ENCODE results near the gene DGAT2L6. TPM values are rescaled to one million over a fixed set of nuclear protein-coding genes. Genes with fewer than 3 reads are reported as not detected.

The DGAT2L6 gene
- total RNA-seq, 1 donor, result not detected

DNA sequence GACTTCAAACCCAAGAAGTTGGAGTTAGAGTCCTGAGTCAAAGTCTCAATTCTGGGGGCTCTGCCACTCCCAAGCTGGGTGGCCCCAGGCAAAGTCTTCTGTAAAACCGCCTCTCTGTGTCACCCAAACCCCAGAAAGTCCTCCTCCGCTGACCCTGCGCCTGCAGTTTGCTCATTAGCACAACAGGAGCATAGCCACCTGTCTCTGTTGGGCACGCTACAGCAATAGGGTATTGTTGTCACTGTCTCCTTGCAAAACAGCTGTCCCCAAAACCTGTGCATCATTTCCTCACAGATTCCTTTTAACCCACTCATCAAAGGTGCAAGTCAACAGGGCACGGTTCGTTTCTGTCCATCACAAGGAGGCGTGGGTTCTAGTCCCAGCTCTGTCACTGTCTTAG lies 8.0 kb upstream of the DGAT2L6 start:
- H3K4me3 ChIP-seq (ENCODE audit: low read depth, low read length), result no peak overlapping the region
- TF ChIP-seq, protein P1, sequence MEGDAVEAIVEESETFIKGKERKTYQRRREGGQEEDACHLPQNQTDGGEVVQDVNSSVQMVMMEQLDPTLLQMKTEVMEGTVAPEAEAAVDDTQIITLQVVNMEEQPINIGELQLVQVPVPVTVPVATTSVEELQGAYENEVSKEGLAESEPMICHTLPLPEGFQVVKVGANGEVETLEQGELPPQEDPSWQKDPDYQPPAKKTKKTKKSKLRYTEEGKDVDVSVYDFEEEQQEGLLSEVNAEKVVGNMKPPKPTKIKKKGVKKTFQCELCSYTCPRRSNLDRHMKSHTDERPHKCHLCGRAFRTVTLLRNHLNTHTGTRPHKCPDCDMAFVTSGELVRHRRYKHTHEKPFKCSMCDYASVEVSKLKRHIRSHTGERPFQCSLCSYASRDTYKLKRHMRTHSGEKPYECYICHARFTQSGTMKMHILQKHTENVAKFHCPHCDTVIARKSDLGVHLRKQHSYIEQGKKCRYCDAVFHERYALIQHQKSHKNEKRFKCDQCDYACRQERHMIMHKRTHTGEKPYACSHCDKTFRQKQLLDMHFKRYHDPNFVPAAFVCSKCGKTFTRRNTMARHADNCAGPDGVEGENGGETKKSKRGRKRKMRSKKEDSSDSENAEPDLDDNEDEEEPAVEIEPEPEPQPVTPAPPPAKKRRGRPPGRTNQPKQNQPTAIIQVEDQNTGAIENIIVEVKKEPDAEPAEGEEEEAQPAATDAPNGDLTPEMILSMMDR (IDR thresholded peaks at IDR 0.05; ENCODE audit: insufficient read depth, low read depth, low read length), result no peak
- no peak for DNase-seq (ENCODE audit: low read depth)

DNA sequence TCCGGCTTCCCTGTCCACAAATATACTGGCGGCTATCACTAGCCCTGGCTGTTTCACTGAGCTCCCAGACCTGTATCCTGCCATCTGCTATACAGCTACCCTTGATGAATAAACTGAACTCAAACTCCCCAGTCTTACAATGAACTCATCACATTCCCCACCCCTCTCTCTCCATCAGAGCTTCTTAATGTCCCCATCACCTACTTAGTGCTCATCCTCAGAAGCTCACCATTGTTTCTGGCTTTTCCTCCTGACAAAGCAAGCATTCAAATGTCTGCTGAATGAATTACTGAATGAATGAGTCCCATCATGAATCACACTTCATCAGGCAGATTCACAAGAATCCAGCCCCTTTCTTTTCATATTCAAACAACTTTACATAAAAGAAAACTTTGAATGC lies 5.7 kb upstream of the DGAT2L6 start:
- no peak overlapping the region for H3K4me3 ChIP-seq (ENCODE audit: low read depth, low read length)
- TF ChIP-seq, protein P1 (IDR thresholded peaks at IDR 0.05; ENCODE audit: insufficient read depth, low read depth, low read length), result no peak
- DNase-seq (ENCODE audit: low read depth), result no peak

DNA sequence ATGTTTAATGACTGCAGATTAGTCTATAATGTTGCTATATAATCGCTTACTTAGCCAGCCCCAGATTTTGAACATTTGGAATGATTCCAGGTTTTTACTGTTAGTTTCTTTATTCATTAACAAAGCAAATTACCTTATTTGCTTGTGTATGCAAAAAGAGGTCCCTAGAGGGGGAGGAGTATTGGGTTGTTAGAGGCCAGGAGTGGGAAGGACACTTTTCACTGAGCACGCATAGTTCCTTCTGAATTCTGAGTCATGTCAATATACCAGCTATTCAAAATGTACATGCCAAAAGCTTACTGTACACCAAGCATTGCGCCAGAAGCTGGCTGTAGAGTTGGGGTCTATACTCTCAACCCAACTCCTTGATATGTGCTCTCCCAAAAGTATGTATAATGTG lies 5.1 kb upstream of the DGAT2L6 start:
- H3K4me3 ChIP-seq (ENCODE audit: low read depth, low read length), result no peak overlapping the region
- TF ChIP-seq, protein P1 (IDR thresholded peaks at IDR 0.05; ENCODE audit: insufficient read depth, low read depth, low read length), result no peak
- no peak for DNase-seq (ENCODE audit: low read depth)

DNA sequence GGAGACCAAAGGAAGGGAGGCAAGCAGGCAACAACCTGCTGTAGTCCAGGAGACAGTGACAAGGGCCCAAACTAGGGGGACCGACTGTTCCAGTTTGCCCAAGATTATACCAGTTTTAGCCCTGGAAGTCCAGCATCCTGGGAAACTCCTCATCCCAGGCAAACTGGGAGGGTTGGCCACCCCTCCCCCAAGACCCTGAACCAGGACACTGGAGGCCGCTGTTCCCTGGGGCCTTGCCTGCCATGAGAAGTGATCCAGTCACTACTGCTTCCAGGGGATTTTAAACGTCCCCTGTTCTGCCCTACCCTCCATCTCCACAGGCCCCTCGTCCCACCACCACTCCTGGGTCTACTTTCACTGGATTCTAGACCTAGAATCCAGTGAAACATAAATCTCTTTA lies 4.3 kb upstream of the DGAT2L6 start:
- DNase-seq (ENCODE audit: low read depth), result no peak
- TF ChIP-seq, protein P1 (IDR thresholded peaks at IDR 0.05; ENCODE audit: insufficient read depth, low read depth, low read length), result no peak
- H3K4me3 ChIP-seq (ENCODE audit: low read depth, low read length), result no peak overlapping the region

DNA sequence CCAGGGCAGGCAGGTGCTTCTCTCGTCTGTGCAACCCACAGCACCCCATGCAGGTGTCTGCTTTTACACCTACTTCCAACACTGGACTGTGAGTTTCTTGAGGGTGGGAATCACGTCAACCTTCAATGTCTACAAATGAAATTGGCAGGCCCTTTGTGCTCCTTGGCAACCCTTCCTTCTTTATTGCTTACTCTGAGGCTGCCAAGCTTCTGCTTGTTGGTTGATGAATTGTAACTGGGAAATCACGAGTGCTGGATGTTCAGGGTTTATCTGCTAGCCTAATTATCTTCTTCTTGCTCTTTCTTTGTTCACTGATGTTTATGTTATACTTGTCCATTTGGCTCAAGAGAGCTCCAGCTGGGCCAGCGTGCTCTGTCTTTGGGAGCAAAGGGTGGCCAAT lies 2.5 kb upstream of the DGAT2L6 start:
- H3K4me3 ChIP-seq (ENCODE audit: low read depth, low read length), result no peak overlapping the region
- TF ChIP-seq, protein P1 (IDR thresholded peaks at IDR 0.05; ENCODE audit: insufficient read depth, low read depth, low read length), result no peak
- no peak for DNase-seq (ENCODE audit: low read depth)

DNA sequence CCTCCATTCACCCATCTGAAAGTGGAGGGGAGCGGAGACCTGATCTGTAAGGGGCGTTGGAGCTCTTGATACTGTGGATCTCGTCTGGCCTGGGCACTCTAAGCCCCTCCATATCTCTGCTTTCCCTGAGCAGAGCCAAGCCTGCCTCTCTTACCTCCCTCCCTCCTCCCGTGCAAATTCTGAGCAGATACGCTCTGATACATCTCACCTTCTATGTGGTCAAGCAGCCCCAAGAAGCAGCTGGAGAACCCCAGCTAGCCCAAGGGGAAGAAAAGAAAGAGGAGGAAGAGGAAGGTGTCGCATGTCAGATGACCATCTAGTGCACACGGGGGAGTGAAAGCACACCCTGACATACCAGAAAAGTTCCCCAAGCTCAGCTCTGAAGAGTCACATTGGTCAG lies 1.9 kb upstream of the DGAT2L6 start:
- no peak for DNase-seq (ENCODE audit: low read depth)
- H3K4me3 ChIP-seq (ENCODE audit: low read depth, low read length), result no peak overlapping the region
- TF ChIP-seq, protein P1 (IDR thresholded peaks at IDR 0.05; ENCODE audit: insufficient read depth, low read depth, low read length), result no peak

DNA sequence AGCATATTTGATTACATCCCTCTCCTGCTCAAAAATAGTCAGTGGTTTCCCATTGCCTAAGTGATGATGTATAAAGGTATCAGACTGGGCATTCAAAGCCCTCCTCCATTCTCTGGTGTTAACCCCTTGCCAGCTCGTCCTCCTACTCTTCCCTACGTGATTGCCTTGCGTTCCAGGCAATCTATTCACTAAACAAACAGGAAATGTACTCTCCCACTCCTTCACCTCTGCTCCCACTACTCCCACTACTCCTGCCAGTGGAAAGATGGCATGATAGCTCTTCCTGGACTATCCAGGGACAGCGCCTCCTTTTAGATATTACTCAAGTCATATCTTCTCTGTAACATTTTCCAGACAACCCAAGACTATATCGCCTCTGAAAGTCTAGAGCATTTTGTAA lies 5.8 kb downstream of the DGAT2L6 start:
- DNase-seq (ENCODE audit: low read depth), result no peak
- no peak overlapping the region for H3K4me3 ChIP-seq (ENCODE audit: low read depth, low read length)
- TF ChIP-seq, protein P1 (IDR thresholded peaks at IDR 0.05; ENCODE audit: insufficient read depth, low read depth, low read length), result no peak
